Nephron progenitor cell (in vitro differentiated cells): ENCODE results near the gene KRT15.

ENCODE experiments used
- DNase-seq: peaks from one replicate; pipeline ENCODE4 v3.0.0; 2021
- H3K27ac Mint-ChIP-seq: 2 replicates; pipeline ENCODE4 v1.8.0; 2021; ENCODE audit warnings: mild to moderate bottlenecking, moderate library complexity, mixed read lengths
- H3K27me3 Mint-ChIP-seq: 2 replicates; pipeline ENCODE4 v1.8.0; 2021; ENCODE audit warnings: mild to moderate bottlenecking, low read depth, mixed read lengths; ENCODE audit not compliant: poor library complexity
- H3K36me3 Mint-ChIP-seq: 2 replicates; pipeline ENCODE4 v1.8.0; 2021; ENCODE audit warnings: low read depth, mixed read lengths
- H3K4me1 Mint-ChIP-seq: 2 replicates; pipeline ENCODE4 v1.8.0; 2021; ENCODE audit warnings: mixed read lengths
- H3K4me3 Mint-ChIP-seq: 2 replicates; pipeline ENCODE4 v1.8.0; 2021; ENCODE audit warnings: mild to moderate bottlenecking, moderate library complexity, mixed read lengths
- H3K9me3 Mint-ChIP-seq: 2 replicates; pipeline ENCODE4 v1.8.0; 2021; ENCODE audit warnings: mild to moderate bottlenecking, moderate library complexity, mixed read lengths
- TF ChIP-seq, protein P1 (sequence below): fragments of 200-600 bp; sonication (generic); IDR thresholded peaks from 2 replicates; pipeline ENCODE4 v1.5.0; 2021; ENCODE audit warnings: antibody characterized with exemption

Gene KRT15

DNA sequence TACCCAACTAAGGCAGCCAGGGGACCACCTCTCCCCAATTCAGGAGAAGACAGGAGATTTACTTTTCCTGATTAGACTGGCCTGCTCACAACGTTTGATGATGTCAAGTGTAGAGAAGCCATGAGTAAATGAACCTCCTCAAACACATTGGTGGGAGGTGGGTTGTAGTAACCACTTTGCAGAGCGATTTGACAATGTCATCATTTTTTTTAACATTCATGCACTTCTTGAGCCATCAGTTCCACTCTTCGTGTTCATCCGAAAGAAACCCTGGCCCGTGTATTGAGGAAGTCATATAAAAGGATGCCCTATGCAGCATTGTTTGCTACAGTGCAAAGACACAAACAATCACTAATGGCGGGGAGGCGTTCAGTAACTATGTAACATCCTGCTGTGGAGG, 14.9 kb upstream of the KRT15 start:
- TF ChIP-seq, protein P1, sequence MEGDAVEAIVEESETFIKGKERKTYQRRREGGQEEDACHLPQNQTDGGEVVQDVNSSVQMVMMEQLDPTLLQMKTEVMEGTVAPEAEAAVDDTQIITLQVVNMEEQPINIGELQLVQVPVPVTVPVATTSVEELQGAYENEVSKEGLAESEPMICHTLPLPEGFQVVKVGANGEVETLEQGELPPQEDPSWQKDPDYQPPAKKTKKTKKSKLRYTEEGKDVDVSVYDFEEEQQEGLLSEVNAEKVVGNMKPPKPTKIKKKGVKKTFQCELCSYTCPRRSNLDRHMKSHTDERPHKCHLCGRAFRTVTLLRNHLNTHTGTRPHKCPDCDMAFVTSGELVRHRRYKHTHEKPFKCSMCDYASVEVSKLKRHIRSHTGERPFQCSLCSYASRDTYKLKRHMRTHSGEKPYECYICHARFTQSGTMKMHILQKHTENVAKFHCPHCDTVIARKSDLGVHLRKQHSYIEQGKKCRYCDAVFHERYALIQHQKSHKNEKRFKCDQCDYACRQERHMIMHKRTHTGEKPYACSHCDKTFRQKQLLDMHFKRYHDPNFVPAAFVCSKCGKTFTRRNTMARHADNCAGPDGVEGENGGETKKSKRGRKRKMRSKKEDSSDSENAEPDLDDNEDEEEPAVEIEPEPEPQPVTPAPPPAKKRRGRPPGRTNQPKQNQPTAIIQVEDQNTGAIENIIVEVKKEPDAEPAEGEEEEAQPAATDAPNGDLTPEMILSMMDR, result no peak
- H3K36me3 Mint-ChIP-seq, result no peaks in the 10 kb centered on the region
- peaks cover 54% of the 10 kb centered on the region for H3K4me1 Mint-ChIP-seq
- H3K27ac Mint-ChIP-seq, result no peak overlapping the region
- DNase-seq, result no peak
- no peak overlapping the region for H3K4me3 Mint-ChIP-seq
- no peaks in the 10 kb centered on the region for H3K9me3 Mint-ChIP-seq
- peaks cover 5% of the 10 kb centered on the region for H3K27me3 Mint-ChIP-seq

DNA sequence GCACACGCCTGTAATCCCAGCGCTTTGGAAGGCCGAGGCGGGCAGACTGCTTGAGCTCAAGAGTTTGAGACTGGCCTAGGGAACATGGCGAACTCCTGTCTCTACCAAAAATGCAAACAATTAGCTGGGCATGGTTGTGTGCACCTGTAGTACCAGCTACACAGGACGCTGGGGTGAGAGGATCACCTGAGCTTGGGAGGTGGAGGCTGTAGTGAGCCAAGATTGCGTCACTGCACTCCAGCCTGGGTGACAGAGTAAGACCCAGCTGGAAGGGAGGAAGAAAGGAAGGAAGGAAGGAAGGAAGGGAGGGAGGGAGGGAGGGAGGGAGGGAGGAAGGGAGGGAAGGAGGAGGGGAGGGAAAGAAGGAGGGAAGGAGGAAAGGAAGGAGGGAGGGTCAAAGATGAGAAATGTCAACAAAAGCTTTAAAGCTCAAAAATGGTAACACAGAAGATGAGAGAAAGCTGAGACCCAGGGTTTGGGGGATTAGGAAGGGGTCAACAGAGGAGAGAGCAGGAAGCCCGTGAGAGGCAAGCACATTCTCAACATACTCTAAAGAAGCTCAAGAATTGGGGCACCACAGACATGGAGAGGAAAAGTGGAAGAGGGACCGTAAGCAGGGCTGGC, 14.4 kb upstream of the KRT15 start:
- Mint-ChIP-seq H3K4me1 (peaks cover 55% of the 10 kb centered on the region), H3K27ac (no peak overlapping the region), H3K27me3 (peaks cover 10% of the 10 kb centered on the region), H3K4me3 (no peak overlapping the region), H3K9me3 (no peaks in the 10 kb centered on the region), H3K36me3 (no peaks in the 10 kb centered on the region)
- TF ChIP-seq, protein P1, result no peak
- no peak for DNase-seq

- H3K27me3 Mint-ChIP-seq, result peaks cover 15% of the 10 kb centered on the region
- H3K4me1 Mint-ChIP-seq, result peaks cover 48% of the 10 kb centered on the region
- no peak overlapping the region for H3K27ac Mint-ChIP-seq
- peaks cover 1% of the 10 kb centered on the region for H3K36me3 Mint-ChIP-seq
- no peak overlapping the region for H3K4me3 Mint-ChIP-seq
- no peaks in the 10 kb centered on the region for H3K9me3 Mint-ChIP-seq
- TF ChIP-seq, protein P1, result no peak
- no peak for DNase-seq
Observed at GRCh38 chr17:41531993-41532392, 13.3 kb upstream of the KRT15 start.

DNA sequence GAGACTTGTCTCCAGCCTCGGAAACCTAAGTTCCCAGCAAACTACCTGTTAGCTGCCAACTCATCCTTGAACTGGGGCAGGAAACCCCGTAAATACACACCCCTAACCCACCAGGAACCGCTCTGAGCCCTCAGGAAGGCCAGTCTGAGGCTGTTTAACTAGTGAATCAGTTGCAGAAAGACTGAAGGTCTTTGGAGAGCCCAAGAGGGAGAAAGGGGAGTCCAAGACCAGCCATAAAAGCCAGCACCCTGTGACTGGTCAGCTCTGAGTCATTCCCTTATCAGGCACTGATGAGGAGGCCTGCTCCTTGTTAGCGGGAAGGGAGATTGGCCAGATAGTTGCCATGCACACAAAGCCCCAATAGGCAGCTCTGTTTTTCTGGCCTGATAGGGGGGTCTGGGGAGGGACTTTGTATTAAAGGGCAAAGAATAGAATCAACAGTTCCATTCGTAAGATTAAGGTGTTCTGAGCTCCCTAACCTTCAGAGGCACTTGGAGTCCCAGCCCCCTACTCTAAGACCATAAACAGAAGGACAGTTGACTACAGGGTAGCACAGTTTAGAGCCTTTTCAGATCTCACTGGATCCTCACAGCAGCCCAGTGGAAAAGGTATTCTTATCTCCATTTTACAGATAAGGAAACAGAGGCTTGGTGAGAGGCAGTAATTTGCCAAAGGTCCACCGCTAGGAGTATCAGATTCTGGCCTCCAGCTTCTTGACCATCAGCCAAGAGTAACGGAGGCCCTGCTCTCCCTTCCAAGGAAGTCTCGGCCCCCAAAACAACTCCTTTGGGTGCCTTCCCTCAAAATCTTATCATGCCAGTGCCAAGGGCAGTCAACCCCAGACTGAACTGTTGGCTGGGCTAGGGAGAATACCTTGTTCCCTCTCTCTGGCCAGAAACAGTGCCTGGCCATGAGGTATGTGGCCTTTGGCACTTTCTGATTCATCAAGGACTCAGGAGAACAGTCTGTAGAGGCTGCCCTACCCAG, 11.7 kb upstream of the KRT15 start:
- peak overlapping the region; percentile 39 for H3K27ac Mint-ChIP-seq
- no peaks in the 10 kb centered on the region for H3K9me3 Mint-ChIP-seq
- no peak for DNase-seq
- peaks cover 21% of the 10 kb centered on the region for H3K27me3 Mint-ChIP-seq
- H3K36me3 Mint-ChIP-seq, result peaks cover 9% of the 10 kb centered on the region
- TF ChIP-seq, protein P1, result no peak
- H3K4me3 Mint-ChIP-seq, result no peak overlapping the region
- peaks cover 43% of the 10 kb centered on the region for H3K4me1 Mint-ChIP-seq

GRCh38 chr17:41529491-41529915, 10.8 kb upstream of the KRT15 start:
- TF ChIP-seq, protein P1, result no peak
- Mint-ChIP-seq H3K27me3 (peaks cover 21% of the 10 kb centered on the region), H3K27ac (no peak overlapping the region), H3K4me1 (peaks cover 44% of the 10 kb centered on the region), H3K9me3 (no peaks in the 10 kb centered on the region), H3K4me3 (peak overlapping the region; percentile 85), H3K36me3 (peaks cover 15% of the 10 kb centered on the region)
- DNase-seq, result no peak
